Liver (tissue), 9 donors: ENCODE results near the gene NFKB2. TPM values are rescaled to one million over a fixed set of nuclear protein-coding genes. Genes with fewer than 3 reads are reported as not detected.

Experiments used
- DNase-seq: peaks from one replicate; pipeline ENCODE4 v3.0.0-alpha.2; 2017; ENCODE audit warnings: low spot score
- H3K27ac ChIP-seq, 2 donors: one replicate each; pipeline ENCODE4 v1.7.0; 2013; ENCODE audit warnings: inconsistent platforms in 2 of 2, low read length in 2 of 2, control low read depth in 1 of 2, low read depth in 1 of 2, mild to moderate bottlenecking in 1 of 2
- H3K27me3 ChIP-seq, 4 donors: one replicate each; pipeline versions ENCODE4 v1.6.1 to v1.7.0; 2013; ENCODE audit warnings: low read length in 3 of 4, inconsistent platforms in 1 of 4, mild to moderate bottlenecking in 1 of 4, moderate library complexity in 1 of 4; ENCODE audit not compliant: control insufficient read depth in 4 of 4, insufficient read depth in 4 of 4
- H3K36me3 ChIP-seq, 4 donors: one replicate each; pipeline versions ENCODE4 v1.6.1 to v1.7.0; 2013; ENCODE audit warnings: low read length in 3 of 4, mild to moderate bottlenecking in 3 of 4, low read depth in 1 of 4, moderate library complexity in 1 of 4; ENCODE audit not compliant: control insufficient read depth in 4 of 4, insufficient read depth in 3 of 4
- H3K4me1 ChIP-seq, 4 donors: one replicate each; pipeline versions ENCODE4 v1.6.1 to v1.7.0; 2013; ENCODE audit warnings: low read length in 3 of 4, mild to moderate bottlenecking in 3 of 4, moderate library complexity in 1 of 4; ENCODE audit not compliant: control insufficient read depth in 4 of 4, insufficient read depth in 4 of 4
- H3K4me3 ChIP-seq, 3 donors: one replicate each; pipeline versions ENCODE4 v1.6.1 to v1.7.0; 2013; ENCODE audit warnings: low read length in 3 of 3, control low read depth in 1 of 3, low read depth in 1 of 3, mild to moderate bottlenecking in 1 of 3
- H3K9ac ChIP-seq, 2 donors: one replicate each; pipeline ENCODE4 v1.7.0; 2013; ENCODE audit warnings: low read length in 2 of 2, mild to moderate bottlenecking in 2 of 2, moderate library complexity in 2 of 2, control low read depth in 1 of 2, low read depth in 1 of 2
- H3K9me3 ChIP-seq, 4 donors: one replicate each; pipeline versions ENCODE4 v1.6.1 to v1.7.0; 2013; ENCODE audit warnings: low read length in 3 of 4; ENCODE audit not compliant: control insufficient read depth in 4 of 4
- CTCF ChIP-seq: fragments of 150-350 bp; IDR thresholded peaks from 2 replicates; pipeline ENCODE4 v1.5.1; 2017; ENCODE audit warnings: improper control_type of control experiment, low read depth, low read length; ENCODE audit not compliant: missing input control
- EGR1 ChIP-seq, 2 donors: IDR thresholded peaks; 2 replicates each; pipeline ENCODE4 v1.6.1; 2016 to 2018; ENCODE audit warnings: antibody characterized with exemption in 2 of 2, low read depth in 2 of 2
- FOXA1 ChIP-seq: IDR thresholded peaks from 2 replicates; pipeline ENCODE4 v1.6.1; 2016; ENCODE audit warnings: antibody characterized with exemption
- GABPA ChIP-seq, 2 donors: IDR thresholded peaks in 1 of 2; conservative IDR thresholded peaks in 1 of 2; 2 replicates each; pipeline ENCODE4 v1.6.1; 2016; ENCODE audit warnings: antibody characterized with exemption in 2 of 2, mild to moderate bottlenecking in 1 of 2, moderate library complexity in 1 of 2
- HNF4A ChIP-seq, 2 donors: conservative IDR thresholded peaks; 2 replicates each; pipeline ENCODE4 v1.6.1; 2016; ENCODE audit warnings: antibody characterized with exemption in 2 of 2, mild to moderate bottlenecking in 2 of 2
- HNF4G ChIP-seq: IDR thresholded peaks from 2 replicates; pipeline ENCODE4 v1.6.1; 2016; ENCODE audit warnings: antibody characterized with exemption
- JUND ChIP-seq, 2 donors: IDR thresholded peaks; 2 replicates each; pipeline ENCODE4 v1.6.1; 2016; ENCODE audit warnings: antibody characterized with exemption in 2 of 2
- RAD21 ChIP-seq, 2 donors: IDR thresholded peaks; 2 replicates each; pipeline ENCODE4 v1.6.1; 2016; ENCODE audit warnings: antibody characterized with exemption in 2 of 2, mild to moderate bottlenecking in 2 of 2
- REST ChIP-seq: IDR thresholded peaks from 2 replicates; pipeline ENCODE4 v1.6.1; 2016; ENCODE audit warnings: antibody characterized with exemption, mild to moderate bottlenecking
- RXRA ChIP-seq, 2 donors: IDR thresholded peaks; 2 replicates each; pipeline ENCODE4 v1.6.1; 2017 to 2018; ENCODE audit warnings: antibody characterized with exemption in 2 of 2, mild to moderate bottlenecking in 1 of 2
- SP1 ChIP-seq: IDR thresholded peaks from 2 replicates; pipeline ENCODE4 v1.6.1; 2018; ENCODE audit warnings: antibody characterized with exemption, mild to moderate bottlenecking
- TAF1 ChIP-seq: conservative IDR thresholded peaks from 2 replicates; pipeline ENCODE4 v1.6.1; 2016; ENCODE audit warnings: antibody characterized with exemption, mild to moderate bottlenecking
- YY1 ChIP-seq: IDR thresholded peaks from 2 replicates; pipeline ENCODE4 v1.6.1; 2016; ENCODE audit warnings: antibody characterized with exemption, mild to moderate bottlenecking
- WGBS: extraction: QIAGEN DNeasy Blood & Tissue Kit; methylation state at CpG from one replicate; pipeline ENCODE4 v1.1.7; 2013; 5-methylcytosine and 5-hydroxymethylcytosine counted together
- polyA plus RNA-seq, 2 donors: library from polyadenylated mRNA; stranded (reverse) in 1 of 2; unstranded in 1 of 2; fragments of 200-250 nt in 1 of 2; fragments of >200 nt in 1 of 2; fragmentation: Nextera tagmentation in 1 of 2; extraction: Ambion mirVana in 1 of 2; gene quantifications; one replicate each; pipeline versions ENCODE4 v1.2.1 to v1.2.3, GENCODE V29; 2013 to 2015
- total RNA-seq, 2 donors: library from RNA; depleted of rRNA; stranded (reverse); fragments of >200 nt; gene quantifications; one replicate each; pipeline ENCODE4 v1.2.3, GENCODE V29; 2014
- TF ChIP-seq, protein P1 (sequence below): IDR thresholded peaks from 2 replicates; pipeline ENCODE4 v1.6.1; 2016; ENCODE audit warnings: antibody characterized with exemption
- donor health status: healthy.
- donor health status: healthy.
- donor health status: healthy.
- donor health status: healthy.
- donor health status: healthy.

Gene NFKB2
- total and polyA plus RNA-seq, 4 donors: 1.8 to 8.5 (median 7.1) TPM

DNA sequence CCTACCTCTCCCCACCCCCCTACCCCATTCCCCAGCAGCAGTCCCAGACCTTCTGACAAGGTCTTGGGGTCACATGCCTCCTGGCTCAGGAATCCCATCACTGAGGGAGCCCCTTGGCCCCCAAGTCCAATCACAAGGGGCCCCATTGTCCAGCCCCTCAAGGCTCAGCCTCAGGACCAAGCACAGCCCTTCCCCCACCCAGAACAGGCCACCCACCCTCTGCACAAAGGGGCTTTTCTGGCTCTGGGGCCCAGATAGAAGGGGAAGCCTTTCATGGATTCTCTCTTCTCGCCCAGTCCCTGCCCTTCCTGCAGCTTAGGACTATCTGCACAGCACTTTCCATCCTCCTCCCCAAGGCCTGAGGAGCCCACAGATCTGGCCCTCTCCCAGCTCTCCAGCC, 29.9 kb downstream of the NFKB2 start (continued):
- no peak for TF ChIP-seq TAF1
- TF ChIP-seq CTCF: no peak
- TF ChIP-seq SP1: no peak

- H3K27me3 ChIP-seq: no peaks in the 10 kb centered on the region
- H3K4me1 ChIP-seq: peaks cover 0 to 25% (median 20%) of the 10 kb centered on the region in 4 donors
- 91% methylated on average over 7 of the region's 7 CpGs for WGBS
- H3K9ac ChIP-seq: no peak overlapping the region
- H3K4me3 ChIP-seq: no peak overlapping the region
- H3K27ac ChIP-seq: no peak overlapping the region
- DNase-seq: no peak
- peaks cover 0 to 10% (median 2%) of the 10 kb centered on the region in 4 donors for H3K36me3 ChIP-seq
- no peaks in the 10 kb centered on the region for H3K9me3 ChIP-seq
- TF ChIP-seq HNF4G (no peak), YY1 (no peak), SP1 (no peak), TAF1 (no peak), HNF4A (conservative IDR thresholded peaks at IDR 0.05) (no peak), EGR1 (IDR thresholded peaks at IDR 0.05; ENCODE audit: low read depth in 2 of 2) (no peak)
- TF ChIP-seq, protein P1, sequence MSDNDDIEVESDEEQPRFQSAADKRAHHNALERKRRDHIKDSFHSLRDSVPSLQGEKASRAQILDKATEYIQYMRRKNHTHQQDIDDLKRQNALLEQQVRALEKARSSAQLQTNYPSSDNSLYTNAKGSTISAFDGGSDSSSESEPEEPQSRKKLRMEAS: no peak
Measured at GRCh38 chr10:102426803-102427287, 31.3 kb downstream of the NFKB2 start.

- TF ChIP-seq GABPA (IDR thresholded peaks at IDR 0.05 in 1 of 2, conservative IDR thresholded peaks at IDR 0.05 in 1 of 2): no peak
- TF ChIP-seq TAF1: no peak
- no peak for TF ChIP-seq JUND (IDR thresholded peaks at IDR 0.05)
- TF ChIP-seq EGR1 (IDR thresholded peaks at IDR 0.05; ENCODE audit: low read depth in 2 of 2): no peak
- TF ChIP-seq YY1: no peak
- TF ChIP-seq, protein P1: no peak
- no peak for TF ChIP-seq HNF4G
- no peak for TF ChIP-seq RAD21 (IDR thresholded peaks at IDR 0.05)
- TF ChIP-seq FOXA1: no peak
- no peak for TF ChIP-seq HNF4A (conservative IDR thresholded peaks at IDR 0.05)
- TF ChIP-seq REST: no peak
- no peak for TF ChIP-seq RXRA (IDR thresholded peaks at IDR 0.05)
- no peak for TF ChIP-seq SP1
- TF ChIP-seq CTCF: no peak
- DNase-seq: no peak
- no peak overlapping the region for H3K9ac ChIP-seq
- no peak overlapping the region for H3K4me3 ChIP-seq
- H3K9me3 ChIP-seq: no peaks in the 10 kb centered on the region
- WGBS: 83% methylated on average over 8 of the region's 8 CpGs
- H3K4me1 ChIP-seq: peaks cover 0 to 16% (median 12%) of the 10 kb centered on the region in 4 donors
- peaks cover 0 to 3% (median 2%) of the 10 kb centered on the region in 4 donors for H3K36me3 ChIP-seq
- H3K27ac ChIP-seq: no peak overlapping the region
- no peaks in the 10 kb centered on the region for H3K27me3 ChIP-seq
Measured at GRCh38 chr10:102429468-102429867, 34.0 kb downstream of the NFKB2 start.
